Measurements from ENCODE around the gene S100A8. TPM values are rescaled to one million over a fixed set of nuclear protein-coding genes. Genes with fewer than 3 reads are reported as not detected.

Gene S100A8
- total RNA-seq, 1 experiment from 2014 or later, result not detected

DNA sequence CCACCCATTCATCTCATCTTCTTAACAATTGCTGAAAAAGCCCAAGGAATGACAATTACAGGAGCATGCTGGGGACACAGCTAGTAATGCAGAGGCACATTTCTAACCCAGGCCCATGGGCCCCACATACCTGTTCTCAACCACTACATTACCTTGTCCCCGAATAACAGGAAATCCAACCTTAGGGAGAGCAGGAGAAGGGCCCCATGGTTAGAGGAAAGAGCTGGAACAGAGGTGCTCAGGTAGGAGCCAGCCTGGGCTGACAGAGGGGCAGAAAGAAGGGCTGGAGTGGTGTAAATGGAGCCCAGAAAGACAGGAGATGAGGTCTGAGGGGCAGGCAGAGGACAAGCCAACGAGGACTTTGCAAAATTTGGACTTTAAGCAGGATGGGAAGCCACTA is 11.4 kb upstream of the S100A8 start:
- no peak overlapping the region for H3K27ac Mint-ChIP-seq (ENCODE audit: unreplicated experiment)
- peaks cover 99% of the 10 kb centered on the region for H3K27me3 Mint-ChIP-seq (ENCODE audit: unreplicated experiment)
- H3K4me1 Mint-ChIP-seq (ENCODE audit: low read depth, unreplicated experiment), result no peaks in the 10 kb centered on the region
- no TSS peak for BruUV-seq (replicated peaks)
- H3K4me3 Mint-ChIP-seq (ENCODE audit: low read depth, unreplicated experiment), result no peak overlapping the region
- TF ChIP-seq, protein P1, sequence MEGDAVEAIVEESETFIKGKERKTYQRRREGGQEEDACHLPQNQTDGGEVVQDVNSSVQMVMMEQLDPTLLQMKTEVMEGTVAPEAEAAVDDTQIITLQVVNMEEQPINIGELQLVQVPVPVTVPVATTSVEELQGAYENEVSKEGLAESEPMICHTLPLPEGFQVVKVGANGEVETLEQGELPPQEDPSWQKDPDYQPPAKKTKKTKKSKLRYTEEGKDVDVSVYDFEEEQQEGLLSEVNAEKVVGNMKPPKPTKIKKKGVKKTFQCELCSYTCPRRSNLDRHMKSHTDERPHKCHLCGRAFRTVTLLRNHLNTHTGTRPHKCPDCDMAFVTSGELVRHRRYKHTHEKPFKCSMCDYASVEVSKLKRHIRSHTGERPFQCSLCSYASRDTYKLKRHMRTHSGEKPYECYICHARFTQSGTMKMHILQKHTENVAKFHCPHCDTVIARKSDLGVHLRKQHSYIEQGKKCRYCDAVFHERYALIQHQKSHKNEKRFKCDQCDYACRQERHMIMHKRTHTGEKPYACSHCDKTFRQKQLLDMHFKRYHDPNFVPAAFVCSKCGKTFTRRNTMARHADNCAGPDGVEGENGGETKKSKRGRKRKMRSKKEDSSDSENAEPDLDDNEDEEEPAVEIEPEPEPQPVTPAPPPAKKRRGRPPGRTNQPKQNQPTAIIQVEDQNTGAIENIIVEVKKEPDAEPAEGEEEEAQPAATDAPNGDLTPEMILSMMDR (IDR thresholded peaks at IDR 0.05; ENCODE audit: unreplicated experiment), result no peak
- intact Hi-C loops (cut with micrococcal nuclease; ENCODE audit: unreplicated experiment), result no loop called here
- no peak for DNase-seq
- no peaks in the 10 kb centered on the region for H3K9me3 Mint-ChIP-seq (ENCODE audit: low read depth, unreplicated experiment)
- CTCF ChIA-PET, result interaction anchor here (0.5 to 0.7 kb wide), 2 partner anchors 913 to 948 kb away, joined by 3 read pairs; no protein-coding TSS in a partner anchor
- no peaks in the 10 kb centered on the region for H3K36me3 Mint-ChIP-seq (ENCODE audit: insufficient read depth, unreplicated experiment)

- Mint-ChIP-seq H3K27ac (ENCODE audit: unreplicated experiment) (no peak overlapping the region), H3K9me3 (ENCODE audit: low read depth, unreplicated experiment) (no peaks in the 10 kb centered on the region), H3K4me1 (ENCODE audit: low read depth, unreplicated experiment) (no peaks in the 10 kb centered on the region), H3K27me3 (ENCODE audit: unreplicated experiment) (peaks cover 99% of the 10 kb centered on the region), H3K4me3 (ENCODE audit: low read depth, unreplicated experiment) (no peak overlapping the region), H3K36me3 (ENCODE audit: insufficient read depth, unreplicated experiment) (no peaks in the 10 kb centered on the region)
- DNase-seq, result no peak
- intact Hi-C loops (cut with micrococcal nuclease; ENCODE audit: unreplicated experiment), result no loop called here
- BruUV-seq (replicated peaks), result no TSS peak
- TF ChIP-seq, protein P1 (IDR thresholded peaks at IDR 0.05; ENCODE audit: unreplicated experiment), result no peak
- CTCF ChIA-PET, result no interaction called here
Observed at GRCh38 chr1:153401461-153401860, 10.6 kb upstream of the S100A8 start.

DNA sequence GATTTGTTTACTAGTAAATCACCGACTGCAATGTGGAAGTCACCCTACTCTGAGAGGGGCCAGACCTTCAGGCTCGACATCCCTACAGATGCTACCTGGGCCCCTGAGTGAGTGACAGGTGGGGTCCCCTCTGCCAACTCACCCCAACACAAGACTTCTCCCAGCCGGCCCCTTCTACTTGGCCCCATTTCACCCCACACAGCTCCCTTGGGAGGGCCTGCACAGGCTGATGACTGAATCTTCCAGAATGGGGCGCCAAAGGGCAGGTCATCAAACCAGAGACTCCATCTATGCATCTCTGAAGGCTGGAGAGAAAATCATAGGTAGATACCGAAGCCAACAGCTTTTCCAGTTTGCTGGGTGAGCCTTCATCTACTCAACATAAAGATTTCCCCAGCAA is 9.4 kb upstream of the S100A8 start:
- Mint-ChIP-seq H3K4me1 (ENCODE audit: low read depth, unreplicated experiment) (no peaks in the 10 kb centered on the region), H3K4me3 (ENCODE audit: low read depth, unreplicated experiment) (no peak overlapping the region), H3K27me3 (ENCODE audit: unreplicated experiment) (peaks cover 99% of the 10 kb centered on the region), H3K36me3 (ENCODE audit: insufficient read depth, unreplicated experiment) (no peaks in the 10 kb centered on the region), H3K27ac (ENCODE audit: unreplicated experiment) (no peak overlapping the region), H3K9me3 (ENCODE audit: low read depth, unreplicated experiment) (no peaks in the 10 kb centered on the region)
- BruUV-seq (replicated peaks), result no TSS peak
- CTCF ChIA-PET, result no interaction called here
- intact Hi-C loops (cut with micrococcal nuclease; ENCODE audit: unreplicated experiment), result no loop called here
- DNase-seq, result no peak
- TF ChIP-seq, protein P1 (IDR thresholded peaks at IDR 0.05; ENCODE audit: unreplicated experiment), result no peak

DNA sequence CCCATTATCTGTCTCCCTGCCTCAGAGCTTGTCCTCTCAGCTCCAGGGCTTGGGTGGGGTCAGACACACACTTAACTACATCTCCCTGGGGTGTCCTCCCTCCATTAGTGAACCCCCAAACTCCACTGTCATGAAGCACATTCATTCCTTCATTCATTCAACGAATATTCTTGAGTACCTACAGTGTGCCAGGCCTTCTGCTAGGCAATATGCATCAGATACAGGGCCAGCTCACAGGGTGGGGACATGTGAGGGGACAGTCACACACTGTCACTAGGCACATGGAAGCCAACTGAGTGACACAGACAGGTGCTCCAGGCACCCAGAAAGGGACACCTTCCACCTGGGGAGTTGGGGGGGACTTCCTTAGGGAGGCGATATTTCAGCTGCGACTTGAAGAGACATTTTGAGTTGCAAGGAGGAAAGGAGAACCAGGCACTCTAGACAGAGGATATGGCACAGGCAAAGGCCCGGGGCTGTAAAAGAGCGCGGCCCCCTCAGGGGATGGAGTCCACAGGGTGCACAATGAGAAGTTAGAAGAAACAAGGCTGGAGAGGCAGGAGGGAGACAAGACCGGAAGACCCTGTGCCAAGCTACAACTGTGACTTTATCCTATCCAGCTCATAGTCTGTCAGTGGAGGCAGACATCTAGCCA is 8.7 kb upstream of the S100A8 start:
- DNase-seq, result no peak
- CTCF ChIA-PET, result no interaction called here
- Mint-ChIP-seq H3K9me3 (ENCODE audit: low read depth, unreplicated experiment) (no peaks in the 10 kb centered on the region), H3K27me3 (ENCODE audit: unreplicated experiment) (peaks cover 100% of the 10 kb centered on the region), H3K27ac (ENCODE audit: unreplicated experiment) (no peak overlapping the region), H3K36me3 (ENCODE audit: insufficient read depth, unreplicated experiment) (no peaks in the 10 kb centered on the region), H3K4me1 (ENCODE audit: low read depth, unreplicated experiment) (no peaks in the 10 kb centered on the region), H3K4me3 (ENCODE audit: low read depth, unreplicated experiment) (no peak overlapping the region)
- no TSS peak for BruUV-seq (replicated peaks)
- intact Hi-C loops (cut with micrococcal nuclease; ENCODE audit: unreplicated experiment), result no loop called here
- TF ChIP-seq, protein P1 (IDR thresholded peaks at IDR 0.05; ENCODE audit: unreplicated experiment), result no peak
